HepG2 (cell line): Measurements from ENCODE around the gene PLEKHG4. TPM values are rescaled to one million over a fixed set of nuclear protein-coding genes. Genes with fewer than 3 reads are reported as not detected.

ENCODE experiments used
- ATAC-seq: fragments of 200-7000 bp; cut with Tn5 transposase; 3 replicates; pipeline ENCODE4 v1.9.1; 2020; ENCODE audit warnings: mild to moderate bottlenecking, moderate library complexity
- BruUV-seq: library from RNA; stranded (reverse); fragments of 400-500 nt; replicated peaks from 2 replicates; lab custom pipeline; 2021; lab: Mats Ljungman, UMichigan
- CTCF ChIA-PET: fragments of 300-600 bp; formaldehyde crosslinking; extraction: SDS; loops from one replicate; lab custom pipeline; 2021; ENCODE audit warnings: low total read pairs, inconsistent platforms, low intra/inter-chr PET ratio; lab: Yijun Ruan, JAX
- POLR2A ChIA-PET: fragments of 350-600 bp; sonication (Branson Sonifier 250); formaldehyde crosslinking; loops from one replicate; lab custom pipeline; 2020; ENCODE audit warnings: antibody characterized with exemption, inconsistent platforms; lab: Yijun Ruan, JAX
- DNase-seq: peaks from one replicate; pipeline ENCODE4 v3.0.0-alpha.2; 2015; ENCODE audit warnings: low spot score
- FAIRE-seq: peaks from 3 replicates; lab custom pipeline; 2011; peaks lifted over from hg19 to GRCh38; lab: Jason Lieb, UNC
- H2AFZ ChIP-seq: one replicate; pipeline ENCODE4 v1.6.1; 2011; ENCODE audit warnings: low read length, inconsistent platforms
- H3K27ac ChIP-seq: fragments of 300-600 bp; 3 replicates; pipeline ENCODE4 v1.8.0; 2011; ENCODE audit warnings: mixed run types, mild to moderate bottlenecking, mixed read lengths, low read length, inconsistent platforms; ENCODE audit not compliant: insufficient read depth; ENCODE audit errors: extremely low read length
- H3K27me3 ChIP-seq, 2 experiments: fragments of 200-600 bp in 1 of 2; 2 replicates in 1 of 2; 3 replicates in 1 of 2; pipeline versions ENCODE4 v1.6.0 to v1.8.0; 2011; ENCODE audit warnings: low read length in 2 of 2, mild to moderate bottlenecking in 2 of 2, moderate library complexity in 2 of 2, inconsistent platforms in 1 of 2; ENCODE audit not compliant: insufficient read depth in 2 of 2, control insufficient read depth in 1 of 2
- H3K36me3 ChIP-seq, 2 experiments: fragments of 200-600 bp in 1 of 2; replicated peaks in 1 of 2; 2 replicates in 1 of 2; 3 replicates in 1 of 2; pipeline versions ENCODE4 v1.5.1 to v1.8.0; 2011; ENCODE audit warnings: low read length in 2 of 2, inconsistent platforms in 1 of 2; ENCODE audit not compliant: insufficient read depth in 2 of 2, control insufficient read depth in 1 of 2
- H3K4me1 ChIP-seq: 2 replicates; pipeline ENCODE4 v1.5.1; 2012; ENCODE audit warnings: low read length, inconsistent platforms; ENCODE audit not compliant: insufficient read depth
- H3K4me2 ChIP-seq: 2 replicates; pipeline ENCODE4 v1.6.0; 2011; ENCODE audit warnings: low read depth, low read length, inconsistent platforms
- H3K4me3 ChIP-seq, 3 experiments: fragments of 200-600 bp in 1 of 3; sonication (generic), shearing (Covaris generic) in 1 of 3; replicated peaks in 1 of 3; 2 replicates each; pipeline ENCODE4 v1.5.1; 2011 to 2016; ENCODE audit warnings: low read length in 3 of 3, inconsistent platforms in 2 of 3, low read depth in 2 of 3, mild to moderate bottlenecking in 2 of 3, control low read depth in 1 of 3, mixed read lengths in 1 of 3; ENCODE audit not compliant: insufficient read depth in 1 of 3
- H3K79me2 ChIP-seq: one replicate; pipeline ENCODE4 v1.6.1; 2011; ENCODE audit warnings: low read length, inconsistent platforms; ENCODE audit not compliant: insufficient read depth
- H3K9ac ChIP-seq: 2 replicates; pipeline ENCODE4 v1.6.0; 2011; ENCODE audit warnings: mild to moderate bottlenecking, low read depth, low read length, inconsistent platforms; ENCODE audit not compliant: insufficient read depth
- H3K9me3 ChIP-seq: 2 replicates; pipeline ENCODE4 v1.5.1; 2012; ENCODE audit warnings: mild to moderate bottlenecking, low read length
- H4K20me1 ChIP-seq: 2 replicates; pipeline ENCODE4 v1.6.0; 2011; ENCODE audit warnings: inconsistent platforms, mild to moderate bottlenecking, low read length, moderate library complexity; ENCODE audit not compliant: insufficient read depth
- ELF3 ChIP-seq: IDR thresholded peaks from 2 replicates; pipeline ENCODE4 v1.6.1; 2016; ENCODE audit warnings: missing genetic modification reagents, missing compliant biosample characterization
- FOXP1 ChIP-seq, 2 experiments: fragments of 450-650 bp in 1 of 2; IDR thresholded peaks; 2 replicates each; pipeline ENCODE4 v1.6.1; 2017 to 2018; ENCODE audit warnings: antibody characterized with exemption in 1 of 2
- HDAC2 ChIP-seq: sonication (generic); formaldehyde crosslinking; IDR thresholded peaks from 2 replicates; pipeline ENCODE4 v1.4.0; 2020; ENCODE audit warnings: missing genetic modification reagents
- MEF2D ChIP-seq: sonication (generic); formaldehyde crosslinking; IDR thresholded peaks from 2 replicates; pipeline ENCODE4 v1.5.1; 2020; ENCODE audit warnings: mild to moderate bottlenecking, missing genetic modification reagents
- SCMH1 ChIP-seq: sonication (generic); formaldehyde crosslinking; IDR thresholded peaks from 2 replicates; pipeline ENCODE4 v1.9.0; 2021; ENCODE audit warnings: missing genetic modification reagents, mild to moderate bottlenecking, borderline replicate concordance
- ZNF180 ChIP-seq: sonication (generic); formaldehyde crosslinking; IDR thresholded peaks from 2 replicates; pipeline ENCODE4 v1.4.0; 2020; ENCODE audit warnings: low read depth, missing genetic modification reagents, borderline replicate concordance
- WGBS: methylation state at CpG from one replicate; pipeline ENCODE4 v1.1.6; 2017; ENCODE audit warnings: low lambda C conversion rate; 5-methylcytosine and 5-hydroxymethylcytosine counted together
- in situ Hi-C: cut with HindIII; loops from 2 replicates; pipeline ENCODE4 v1.10.0; 2017; ENCODE audit warnings: low pct_unique_long_range_greater_than_20kb; ENCODE audit not compliant: extremely low pct_ligation_motif_present
- intact Hi-C: fragments of 100-400 bp; cut with micrococcal nuclease; formaldehyde crosslinking; loops from one replicate; pipeline ENCODE4 v1.10.0; 2022; ENCODE audit not compliant: unreplicated experiment
- polyA plus RNA-seq, 8 experiments: library from polyadenylated mRNA; depleted of rRNA in 3 of 8; stranded (reverse) in 7 of 8; unstranded in 1 of 8; fragments of >200 nt; fragmentation: Illumina TruSeq in 4 of 8; extraction: Trizol in 4 of 8; gene quantifications; 2 replicates each; pipeline versions ENCODE4 v1.2.1 to v1.2.3, GENCODE V29; 2011 to 2016; ENCODE audit warnings: low read depth in 4 of 8, missing spikeins in 1 of 8, mixed read lengths in 1 of 8; ENCODE audit not compliant: insufficient read depth in 1 of 8
- total RNA-seq, 5 experiments: library from RNA; depleted of rRNA; stranded (reverse); fragments of >200 nt; fragmentation: Illumina TruSeq; extraction: Trizol; gene quantifications; 2 replicates each; pipeline ENCODE4 v1.2.3, GENCODE V29; 2016; ENCODE audit warnings: low read depth in 1 of 5
- TF ChIP-seq, protein P1 (sequence below): sonication (generic); formaldehyde crosslinking; IDR thresholded peaks from 2 replicates; pipeline ENCODE4 v1.5.1; 2020; ENCODE audit warnings: mild to moderate bottlenecking, missing genetic modification reagents, moderate library complexity

Gene PLEKHG4
- total and polyA plus RNA-seq, 2 of the 13 experiments (the other 11 are each of a cell fraction or from before 2014, with no cell fraction given) = 7.1 to 13.6 TPM

DNA sequence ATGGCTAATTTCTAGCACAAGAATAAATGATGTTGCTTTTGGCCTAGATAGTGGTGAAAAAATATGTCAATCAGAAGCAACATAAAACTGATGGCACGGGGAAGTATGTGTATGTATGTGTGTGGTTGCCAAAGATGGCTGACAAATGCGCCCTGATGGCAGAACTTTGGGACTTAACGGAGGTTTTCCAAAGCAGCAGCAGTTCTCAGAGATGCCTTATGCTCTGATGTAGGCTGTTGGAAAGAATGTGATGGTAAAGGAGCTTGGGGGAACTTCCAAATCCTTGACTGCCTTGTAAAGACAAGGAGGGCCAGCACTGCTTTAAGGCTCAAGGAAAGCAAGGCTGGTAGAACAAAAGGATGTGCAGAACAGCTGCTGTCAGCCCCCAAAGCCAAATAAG, 31.2 kb downstream of the PLEKHG4 start:
- WGBS = 54% methylated on average over 3 of the region's 3 CpGs
- ATAC-seq (no peak), FAIRE-seq (no peak), DNase-seq (no peak)
- POLR2A ChIA-PET = no interaction called here
- Histone ChIP-seq H3K4me1 (peaks cover 13% of the 10 kb centered on the region; the same call in 1 of the 2 replicates), H2AFZ (no peak overlapping the region), H4K20me1 (no peaks in the 10 kb centered on the region), H3K36me3 (no peaks in the 10 kb centered on the region), H3K9ac (no peak overlapping the region), H3K79me2 (no peaks in the 10 kb centered on the region), H3K27me3 (peaks cover 2 to 28% of the 10 kb centered on the region in 2 experiments; a peak in 3 of 5 replicates), H3K27ac (no peak overlapping the region), H3K4me2 (no peak overlapping the region), H3K9me3 (no peaks in the 10 kb centered on the region), H3K4me3 (no peak overlapping the region)
- CTCF ChIA-PET = no interaction called here
- TF ChIP-seq FOXP1 (IDR thresholded peaks at IDR 0.05) = no peak
- no peak for TF ChIP-seq FOXP1 (CRISPR knock-in tag; IDR thresholded peaks at IDR 0.05)
- no peak for TF ChIP-seq SCMH1
- TF ChIP-seq, protein P1, sequence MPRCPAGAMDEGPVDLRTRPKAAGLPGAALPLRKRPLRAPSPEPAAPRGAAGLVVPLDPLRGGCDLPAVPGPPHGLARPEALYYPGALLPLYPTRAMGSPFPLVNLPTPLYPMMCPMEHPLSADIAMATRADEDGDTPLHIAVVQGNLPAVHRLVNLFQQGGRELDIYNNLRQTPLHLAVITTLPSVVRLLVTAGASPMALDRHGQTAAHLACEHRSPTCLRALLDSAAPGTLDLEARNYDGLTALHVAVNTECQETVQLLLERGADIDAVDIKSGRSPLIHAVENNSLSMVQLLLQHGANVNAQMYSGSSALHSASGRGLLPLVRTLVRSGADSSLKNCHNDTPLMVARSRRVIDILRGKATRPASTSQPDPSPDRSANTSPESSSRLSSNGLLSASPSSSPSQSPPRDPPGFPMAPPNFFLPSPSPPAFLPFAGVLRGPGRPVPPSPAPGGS (CRISPR knock-in tag) = no peak
- no peak for TF ChIP-seq ELF3 (CRISPR knock-in tag)
- TF ChIP-seq ZNF180 (CRISPR knock-in tag) = no peak
- no peak for TF ChIP-seq HDAC2 (CRISPR knock-in tag)
- TF ChIP-seq MEF2D (CRISPR knock-in tag) = no peak
- in situ Hi-C loops (no loop called here), intact Hi-C loops (no loop called here)
- BruUV-seq = no TSS peak
